Subcutaneous abdominal adipose tissue (tissue), 5 donors: ENCODE results near the gene PCDH9.

ENCODE experiments used
- H3K27ac ChIP-seq: one replicate; pipeline ENCODE4 v1.7.0; 2013; ENCODE audit warnings: low read depth, mild to moderate bottlenecking, inconsistent platforms, low read length, moderate library complexity
- H3K27me3 ChIP-seq, 5 donors: one replicate each; pipeline ENCODE4 v1.7.0; 2013; ENCODE audit warnings: low read length in 5 of 5, inconsistent platforms in 1 of 5; ENCODE audit not compliant: control insufficient read depth in 5 of 5, insufficient read depth in 4 of 5
- H3K36me3 ChIP-seq, 5 donors: one replicate each; pipeline ENCODE4 v1.7.0; 2013; ENCODE audit warnings: low read length in 5 of 5; ENCODE audit not compliant: control insufficient read depth in 5 of 5, insufficient read depth in 5 of 5
- H3K4me1 ChIP-seq, 5 donors: one replicate each; pipeline ENCODE4 v1.7.0; 2013; ENCODE audit warnings: low read length in 5 of 5, mild to moderate bottlenecking in 3 of 5, moderate library complexity in 1 of 5; ENCODE audit not compliant: control insufficient read depth in 5 of 5, insufficient read depth in 5 of 5
- H3K4me3 ChIP-seq, 5 donors: one replicate each; pipeline ENCODE4 v1.7.0; 2013; ENCODE audit warnings: low read length in 5 of 5, low read depth in 1 of 5
- H3K9ac ChIP-seq, 5 donors: one replicate each; pipeline ENCODE4 v1.7.0; 2013; ENCODE audit warnings: low read length in 5 of 5, mild to moderate bottlenecking in 4 of 5, moderate library complexity in 3 of 5
- H3K9me3 ChIP-seq, 5 donors: one replicate each; pipeline ENCODE4 v1.7.0; 2013; ENCODE audit warnings: low read length in 5 of 5; ENCODE audit not compliant: control insufficient read depth in 5 of 5
- donor health status: healthy.
- donor health status: healthy.
- donor health status: healthy.
- donor health status: healthy.
- donor health status: healthy.

The PCDH9 gene

GRCh38 chr13:66560189-66560588, 669.9 kb downstream of the PCDH9 start:
- Histone ChIP-seq H3K4me3 (no peak overlapping the region), H3K27ac (no peak overlapping the region), H3K9me3 (no peaks in the 10 kb centered on the region), H3K9ac (no peak overlapping the region), H3K4me1 (peaks cover 0 to 5% (median 0%) of the 10 kb centered on the region in 5 donors), H3K36me3 (no peaks in the 10 kb centered on the region), H3K27me3 (no peaks in the 10 kb centered on the region)

DNA sequence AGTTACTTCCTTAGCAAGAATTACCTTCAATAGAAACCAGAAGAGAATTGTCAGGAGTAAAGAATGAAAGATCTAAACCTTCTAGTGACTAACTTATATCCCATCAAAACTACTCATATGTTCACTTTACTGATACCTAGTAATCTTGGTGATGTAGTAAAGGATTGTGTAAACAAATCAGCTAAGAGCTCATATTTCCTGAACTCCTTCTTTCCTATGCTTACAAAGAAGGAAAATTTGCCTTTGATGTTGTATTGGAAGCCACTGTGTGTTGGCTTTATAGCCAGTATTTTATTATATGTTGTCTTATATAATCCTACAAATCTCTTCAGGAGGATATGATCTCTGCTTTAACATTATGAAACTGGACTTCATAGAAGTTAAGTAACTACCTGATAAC, 671.0 kb downstream of the PCDH9 start:
- H3K27ac ChIP-seq = no peak overlapping the region
- H3K9ac ChIP-seq = no peak overlapping the region
- H3K9me3 ChIP-seq = no peaks in the 10 kb centered on the region
- H3K4me1 ChIP-seq = peaks cover 0 to 5% (median 0%) of the 10 kb centered on the region in 5 donors
- H3K4me3 ChIP-seq = no peak overlapping the region
- no peaks in the 10 kb centered on the region for H3K36me3 ChIP-seq
- no peaks in the 10 kb centered on the region for H3K27me3 ChIP-seq

- Histone ChIP-seq H3K36me3 (no peaks in the 10 kb centered on the region), H3K9me3 (no peaks in the 10 kb centered on the region), H3K9ac (no peak overlapping the region), H3K4me3 (no peak overlapping the region), H3K27me3 (no peaks in the 10 kb centered on the region), H3K4me1 (peaks cover 0 to 5% (median 0%) of the 10 kb centered on the region in 5 donors), H3K27ac (no peak overlapping the region)
Observed at GRCh38 chr13:66558506-66558905, 671.6 kb downstream of the PCDH9 start.

DNA sequence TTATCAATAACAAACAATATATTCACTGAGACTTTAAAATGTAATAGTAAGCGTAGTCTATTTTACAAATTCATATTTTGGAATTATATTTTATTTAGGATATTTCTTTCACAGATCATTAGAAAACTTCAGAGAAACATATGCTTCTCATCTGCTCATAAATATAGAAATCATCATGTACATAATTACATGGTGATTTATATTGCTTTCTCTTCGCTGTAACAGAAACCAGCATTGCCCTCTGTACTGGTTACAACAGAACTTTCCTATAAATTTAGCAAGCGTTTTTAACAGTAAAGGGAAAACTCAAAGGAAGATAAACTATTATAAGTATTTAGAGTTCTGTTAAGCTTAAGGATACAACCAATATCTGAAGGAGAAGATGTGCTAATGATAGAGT, 672.8 kb downstream of the PCDH9 start:
- Histone ChIP-seq H3K27ac (no peak overlapping the region), H3K9ac (no peak overlapping the region), H3K27me3 (no peaks in the 10 kb centered on the region)

DNA sequence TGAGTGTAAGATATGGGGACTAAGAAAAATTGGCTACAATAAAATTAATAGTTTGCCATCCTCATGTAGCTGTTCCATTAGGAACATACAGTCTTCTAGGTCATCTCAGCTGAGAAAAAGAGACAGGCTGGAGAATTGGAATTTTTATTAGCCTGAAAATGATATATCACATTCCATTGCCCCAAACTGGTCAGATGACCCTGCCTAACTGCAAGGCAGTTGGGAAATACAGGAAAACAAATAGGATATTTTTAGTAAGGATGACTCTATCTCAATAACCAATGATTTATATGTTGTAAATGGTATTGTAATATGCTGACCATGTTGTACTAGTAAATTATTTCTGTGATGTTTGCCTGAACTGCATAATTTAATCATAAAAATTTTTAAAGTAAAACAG, 673.8 kb downstream of the PCDH9 start:
- no peaks in the 10 kb centered on the region for H3K9me3 ChIP-seq
- H3K4me3 ChIP-seq = no peak overlapping the region
- peaks cover 0 to 5% (median 0%) of the 10 kb centered on the region in 5 donors for H3K4me1 ChIP-seq
- H3K27me3 ChIP-seq = no peaks in the 10 kb centered on the region
- H3K27ac ChIP-seq = no peak overlapping the region
- H3K9ac ChIP-seq = no peak overlapping the region
- no peaks in the 10 kb centered on the region for H3K36me3 ChIP-seq

More for the DNA sequence above, 672.8 kb downstream of the PCDH9 start:
- H3K9me3 ChIP-seq = no peaks in the 10 kb centered on the region
- no peaks in the 10 kb centered on the region for H3K36me3 ChIP-seq
- H3K4me1 ChIP-seq = peaks cover 0 to 5% (median 0%) of the 10 kb centered on the region in 5 donors
- H3K4me3 ChIP-seq = no peak overlapping the region

- no peak overlapping the region for H3K9ac ChIP-seq
- H3K4me3 ChIP-seq = no peak overlapping the region
- H3K27me3 ChIP-seq = no peaks in the 10 kb centered on the region
- no peaks in the 10 kb centered on the region for H3K36me3 ChIP-seq
- H3K9me3 ChIP-seq = no peaks in the 10 kb centered on the region
- peaks cover 0 to under 1% (median 0%) of the 10 kb centered on the region in 5 donors for H3K4me1 ChIP-seq
- no peak overlapping the region for H3K27ac ChIP-seq
Observed at GRCh38 chr13:66553391-66553790, 676.7 kb downstream of the PCDH9 start.

- H3K4me3 ChIP-seq = no peak overlapping the region
- H3K9me3 ChIP-seq = no peaks in the 10 kb centered on the region
Observed at GRCh38 chr13:66551128-66551527, 679.0 kb downstream of the PCDH9 start.

DNA sequence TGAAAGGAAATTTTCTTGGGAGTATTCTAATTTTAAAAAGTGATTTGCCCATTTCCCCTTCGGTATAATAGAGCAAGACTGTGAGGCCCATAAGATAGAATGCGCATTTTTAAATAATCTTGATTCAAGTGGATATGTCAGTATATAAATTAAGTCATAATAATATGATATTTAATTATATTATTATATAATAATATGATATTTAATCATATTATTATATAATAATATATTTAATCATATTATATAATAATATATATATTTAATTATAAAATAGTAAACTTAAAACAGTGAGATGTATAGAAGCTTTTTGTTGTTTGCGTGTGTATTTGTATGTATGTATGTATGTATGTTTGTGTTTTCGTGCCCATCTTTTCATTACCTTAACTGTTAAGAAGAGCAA, 682.5 kb downstream of the PCDH9 start:
- H3K9me3 ChIP-seq = no peaks in the 10 kb centered on the region
- H3K9ac ChIP-seq = no peak overlapping the region
- no peaks in the 10 kb centered on the region for H3K36me3 ChIP-seq
- H3K4me3 ChIP-seq = no peak overlapping the region
- H3K27me3 ChIP-seq = no peaks in the 10 kb centered on the region
- H3K27ac ChIP-seq = no peak overlapping the region
- H3K4me1 ChIP-seq = no peaks in the 10 kb centered on the region

More at GRCh38 chr13:66551128-66551527, 679.0 kb downstream of the PCDH9 start:
- Histone ChIP-seq H3K27ac (no peak overlapping the region), H3K36me3 (no peaks in the 10 kb centered on the region), H3K9ac (no peak overlapping the region), H3K27me3 (no peaks in the 10 kb centered on the region), H3K4me1 (no peaks in the 10 kb centered on the region)

DNA sequence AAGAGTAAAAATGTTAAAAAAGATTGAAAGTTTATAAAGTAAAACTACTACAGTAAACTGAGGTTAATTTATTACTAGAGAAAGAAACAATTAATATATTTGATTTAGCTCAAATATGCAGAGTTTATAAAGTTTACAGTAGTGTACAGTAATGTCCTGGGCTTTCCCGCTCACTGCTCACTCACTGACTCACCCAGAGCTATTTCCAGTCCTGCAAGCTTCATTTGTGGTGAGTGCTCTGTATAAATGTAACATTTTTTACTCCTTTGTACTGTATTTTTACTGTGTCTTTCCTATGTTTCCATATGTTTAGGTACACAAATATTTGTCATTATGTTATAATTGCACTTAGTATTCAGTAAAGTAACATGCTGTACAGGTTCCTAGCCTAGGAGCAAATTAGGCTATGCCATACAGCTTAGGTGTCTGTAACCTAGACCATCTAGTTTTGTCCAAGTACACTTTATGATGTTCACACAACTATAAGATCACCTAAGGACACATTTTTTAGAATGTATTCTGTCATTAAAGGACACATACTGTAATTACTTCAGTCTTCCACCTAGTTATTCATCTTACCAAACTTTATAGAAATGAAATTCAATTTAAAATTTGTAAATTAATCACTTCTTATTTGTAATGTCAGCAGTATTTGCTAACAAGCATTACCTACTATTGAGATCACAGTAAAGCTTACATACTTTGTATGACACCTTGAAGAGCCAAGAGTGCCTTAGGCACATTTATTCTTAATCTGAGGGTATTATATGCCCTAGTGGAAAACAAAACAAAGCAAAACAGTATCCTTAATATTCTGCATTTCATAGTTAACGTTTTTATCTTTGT, 683.4 kb downstream of the PCDH9 start:
- H3K27ac ChIP-seq = no peak overlapping the region
- no peaks in the 10 kb centered on the region for H3K36me3 ChIP-seq
- no peak overlapping the region for H3K9ac ChIP-seq

DNA sequence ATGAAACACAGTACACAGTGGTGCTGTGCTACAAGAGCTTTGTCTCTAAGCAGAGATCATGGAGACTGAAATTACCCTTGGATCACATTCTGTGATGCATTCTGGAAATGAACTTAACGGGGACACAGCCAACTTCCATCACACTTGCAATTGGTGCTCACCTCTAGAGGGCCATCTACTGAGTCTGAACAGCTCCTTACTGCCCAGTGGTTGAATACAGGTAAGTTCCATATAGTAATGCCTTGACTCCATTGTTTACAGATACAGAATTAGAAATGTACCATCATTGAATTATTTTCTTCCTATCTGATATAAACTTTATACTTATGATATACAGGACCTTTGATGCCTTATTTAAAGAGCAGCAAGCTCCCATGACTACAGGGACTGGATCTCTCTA, 686.4 kb downstream of the PCDH9 start:
- Histone ChIP-seq H3K36me3 (no peaks in the 10 kb centered on the region), H3K9me3 (no peaks in the 10 kb centered on the region), H3K27ac (no peak overlapping the region), H3K4me3 (no peak overlapping the region), H3K27me3 (no peaks in the 10 kb centered on the region), H3K9ac (no peak overlapping the region), H3K4me1 (no peaks in the 10 kb centered on the region)

More for the DNA sequence above, 683.4 kb downstream of the PCDH9 start:
- no peaks in the 10 kb centered on the region for H3K4me1 ChIP-seq
- no peaks in the 10 kb centered on the region for H3K9me3 ChIP-seq
- no peaks in the 10 kb centered on the region for H3K27me3 ChIP-seq
- no peak overlapping the region for H3K4me3 ChIP-seq
